ENCODE measurements around the gene IL3RA. TPM values are rescaled to one million over a fixed set of nuclear protein-coding genes. Genes with fewer than 3 reads are reported as not detected.

Gene IL3RA
- total RNA-seq, 1 experiment from 2014 or later = 0.26 TPM

- no peak for TF ChIP-seq ZMAT4 (CRISPR knock-in tag; IDR thresholded peaks at IDR 0.05)
- TF ChIP-seq GTF2I (CRISPR knock-in tag; conservative IDR thresholded peaks at IDR 0.05) = no peak
- no peak for TF ChIP-seq NFYB (CRISPR knock-in tag; conservative IDR thresholded peaks at IDR 0.05; ENCODE audit: low read depth)
- TF ChIP-seq SMAD4 (CRISPR knock-in tag; IDR thresholded peaks at IDR 0.05) = no peak
- no peak for TF ChIP-seq ZNF317 (CRISPR knock-in tag; IDR thresholded peaks at IDR 0.05; ENCODE audit: borderline replicate concordance, low read depth)
- no peak for TF ChIP-seq TEAD4 (CRISPR knock-in tag; IDR thresholded peaks at IDR 0.05)
- 0 out of 2 replicates have a peak, but pooled peaks have one; percentile 38 for TF ChIP-seq ZBTB43 (CRISPR knock-in tag; IDR thresholded peaks at IDR 0.05)
- TF ChIP-seq GRHL2 (CRISPR knock-in tag; IDR thresholded peaks at IDR 0.05; ENCODE audit: insufficient replicate concordance, severe bottlenecking) = no peak
- TF ChIP-seq JAZF1 (CRISPR knock-in tag; IDR thresholded peaks at IDR 0.05) = no peak
- TF ChIP-seq MXD4 (CRISPR knock-in tag; IDR thresholded peaks at IDR 0.05; ENCODE audit: borderline replicate concordance) = no peak
- no peak for TF ChIP-seq E2F4 (CRISPR knock-in tag; IDR thresholded peaks at IDR 0.05; ENCODE audit: borderline replicate concordance, low read depth)
- no peak for TF ChIP-seq ZNF671 (CRISPR knock-in tag; IDR thresholded peaks at IDR 0.05)
- TF ChIP-seq FOXJ3 (CRISPR knock-in tag; IDR thresholded peaks at IDR 0.05; ENCODE audit: borderline replicate concordance) = no peak
- TF ChIP-seq HMGA2 (CRISPR knock-in tag; IDR thresholded peaks at IDR 0.05) = no peak
- TF ChIP-seq SOX15 (CRISPR knock-in tag; IDR thresholded peaks at IDR 0.05) = no peak
- no peak for TF ChIP-seq ELF4 (CRISPR knock-in tag; IDR thresholded peaks at IDR 0.05; ENCODE audit: low read depth)
- TF ChIP-seq ZNF263 (CRISPR knock-in tag; IDR thresholded peaks at IDR 0.05; ENCODE audit: low read depth) = peak; percentile 86
- TF ChIP-seq JUN (CRISPR knock-in tag; IDR thresholded peaks at IDR 0.05) = no peak
- no peak for TF ChIP-seq EMX1 (CRISPR knock-in tag; IDR thresholded peaks at IDR 0.05)
- no peak for TF ChIP-seq ZNF138 (CRISPR knock-in tag; conservative IDR thresholded peaks at IDR 0.05)
- no peak for TF ChIP-seq CREB1 (CRISPR knock-in tag; IDR thresholded peaks at IDR 0.05)
- no peak for TF ChIP-seq NFE2L1 (CRISPR knock-in tag; IDR thresholded peaks at IDR 0.05)
- TF ChIP-seq TP53 (CRISPR knock-in tag; IDR thresholded peaks at IDR 0.05) = no peak
- peak; percentile 69; the same call in 1 of the 2 replicates for TF ChIP-seq ZNF281 (CRISPR knock-in tag; IDR thresholded peaks at IDR 0.05)
- no peak for TF ChIP-seq IRF2 (CRISPR knock-in tag; IDR thresholded peaks at IDR 0.05; ENCODE audit: borderline replicate concordance, low read depth)
- TF ChIP-seq KAT7 (CRISPR knock-in tag; IDR thresholded peaks at IDR 0.05; ENCODE audit: borderline replicate concordance) = no peak
- TF ChIP-seq PRDM15 (CRISPR knock-in tag; IDR thresholded peaks at IDR 0.05) = no peak
- 0 out of 2 replicates have a peak, but pooled peaks have one; percentile 80 for TF ChIP-seq CBFB (CRISPR knock-in tag; IDR thresholded peaks at IDR 0.05; ENCODE audit: low read depth)
- no peak for TF ChIP-seq OVOL2 (CRISPR knock-in tag; IDR thresholded peaks at IDR 0.05; ENCODE audit: borderline replicate concordance)
- no peak for TF ChIP-seq PREB (CRISPR knock-in tag; IDR thresholded peaks at IDR 0.05; ENCODE audit: borderline replicate concordance)
These were observed 18.8 kb downstream of the IL3RA start (continued) for GRCh38 chrX:1355131-1356046.
